Cardiac fibroblast (primary cell): ENCODE results near the gene BAIAP3.
"Not testable (repeated sequence)": the region's sequence is repeated elsewhere in the genome, so short reads cannot be mapped to it uniquely, and the experiment has no call there.

ENCODE experiments used
- DNase-seq, 2 donors: peaks; one replicate each; pipeline versions ENCODE4 v3.0.0 to v3.0.0-alpha.2; 2010; ENCODE audit warnings: low read depth in 2 of 2
- H3K4me3 ChIP-seq, 2 donors: replicated peaks in 1 of 2; 1 replicate in 1 of 2; 2 replicates in 1 of 2; pipeline ENCODE4 v1.5.1; 2011; ENCODE audit warnings: low read depth in 2 of 2, low read length in 2 of 2, mild to moderate bottlenecking in 2 of 2, moderate library complexity in 1 of 2
- TF ChIP-seq, protein P1 (sequence below): IDR thresholded peaks from one replicate; pipeline ENCODE4 v1.5.1; 2011; ENCODE audit warnings: low read depth, mild to moderate bottlenecking, low read length, inconsistent platforms

BAIAP3 gene

DNA sequence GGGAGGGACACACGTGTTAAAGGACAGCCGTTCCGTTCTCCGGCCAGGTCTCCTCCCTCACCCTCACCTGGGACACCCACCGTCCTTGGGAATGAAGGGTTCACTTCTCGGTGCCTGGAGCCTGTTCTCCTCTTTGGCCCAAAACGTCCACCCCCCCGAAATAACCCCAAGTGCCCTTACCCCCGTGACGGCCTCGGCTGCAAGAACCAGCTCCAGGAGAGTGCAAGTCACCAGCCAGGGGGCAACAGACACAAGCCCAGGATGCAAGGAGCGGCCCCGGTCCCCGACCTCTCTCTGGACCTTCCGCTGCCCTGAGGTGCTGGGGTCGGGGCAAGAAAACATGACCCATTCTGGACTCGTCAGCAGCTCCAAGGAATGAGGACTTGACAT, 44.0 kb upstream of the BAIAP3 start:
- TF ChIP-seq, protein P1, sequence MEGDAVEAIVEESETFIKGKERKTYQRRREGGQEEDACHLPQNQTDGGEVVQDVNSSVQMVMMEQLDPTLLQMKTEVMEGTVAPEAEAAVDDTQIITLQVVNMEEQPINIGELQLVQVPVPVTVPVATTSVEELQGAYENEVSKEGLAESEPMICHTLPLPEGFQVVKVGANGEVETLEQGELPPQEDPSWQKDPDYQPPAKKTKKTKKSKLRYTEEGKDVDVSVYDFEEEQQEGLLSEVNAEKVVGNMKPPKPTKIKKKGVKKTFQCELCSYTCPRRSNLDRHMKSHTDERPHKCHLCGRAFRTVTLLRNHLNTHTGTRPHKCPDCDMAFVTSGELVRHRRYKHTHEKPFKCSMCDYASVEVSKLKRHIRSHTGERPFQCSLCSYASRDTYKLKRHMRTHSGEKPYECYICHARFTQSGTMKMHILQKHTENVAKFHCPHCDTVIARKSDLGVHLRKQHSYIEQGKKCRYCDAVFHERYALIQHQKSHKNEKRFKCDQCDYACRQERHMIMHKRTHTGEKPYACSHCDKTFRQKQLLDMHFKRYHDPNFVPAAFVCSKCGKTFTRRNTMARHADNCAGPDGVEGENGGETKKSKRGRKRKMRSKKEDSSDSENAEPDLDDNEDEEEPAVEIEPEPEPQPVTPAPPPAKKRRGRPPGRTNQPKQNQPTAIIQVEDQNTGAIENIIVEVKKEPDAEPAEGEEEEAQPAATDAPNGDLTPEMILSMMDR, result no peak
- no peak for DNase-seq
- H3K4me3 ChIP-seq, result no peak overlapping the region

DNA sequence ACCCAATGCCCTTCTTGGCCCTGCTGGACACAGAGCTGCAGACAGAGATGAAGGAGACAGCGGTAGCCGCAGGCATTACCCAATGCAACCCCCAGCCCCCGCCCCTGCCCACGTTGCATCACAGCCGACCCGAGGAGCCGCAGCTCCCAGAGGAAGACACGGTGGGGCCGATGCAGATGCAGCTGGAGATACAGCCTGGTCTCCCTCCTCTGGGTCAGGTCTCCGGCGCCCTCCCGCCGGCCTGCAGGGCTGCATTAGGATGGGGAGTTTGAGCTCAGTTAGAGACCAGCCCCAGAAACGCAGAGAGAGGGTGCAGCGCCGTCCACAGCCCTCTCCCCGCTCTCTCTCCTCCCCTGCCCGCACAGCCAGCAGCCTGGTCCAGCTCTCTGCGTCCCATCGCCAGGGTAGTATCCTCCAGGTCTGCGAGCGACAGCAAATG, 43.4 kb upstream of the BAIAP3 start:
- DNase-seq, result no peak
- TF ChIP-seq, protein P1, result no peak
- H3K4me3 ChIP-seq, result no peak overlapping the region

DNA sequence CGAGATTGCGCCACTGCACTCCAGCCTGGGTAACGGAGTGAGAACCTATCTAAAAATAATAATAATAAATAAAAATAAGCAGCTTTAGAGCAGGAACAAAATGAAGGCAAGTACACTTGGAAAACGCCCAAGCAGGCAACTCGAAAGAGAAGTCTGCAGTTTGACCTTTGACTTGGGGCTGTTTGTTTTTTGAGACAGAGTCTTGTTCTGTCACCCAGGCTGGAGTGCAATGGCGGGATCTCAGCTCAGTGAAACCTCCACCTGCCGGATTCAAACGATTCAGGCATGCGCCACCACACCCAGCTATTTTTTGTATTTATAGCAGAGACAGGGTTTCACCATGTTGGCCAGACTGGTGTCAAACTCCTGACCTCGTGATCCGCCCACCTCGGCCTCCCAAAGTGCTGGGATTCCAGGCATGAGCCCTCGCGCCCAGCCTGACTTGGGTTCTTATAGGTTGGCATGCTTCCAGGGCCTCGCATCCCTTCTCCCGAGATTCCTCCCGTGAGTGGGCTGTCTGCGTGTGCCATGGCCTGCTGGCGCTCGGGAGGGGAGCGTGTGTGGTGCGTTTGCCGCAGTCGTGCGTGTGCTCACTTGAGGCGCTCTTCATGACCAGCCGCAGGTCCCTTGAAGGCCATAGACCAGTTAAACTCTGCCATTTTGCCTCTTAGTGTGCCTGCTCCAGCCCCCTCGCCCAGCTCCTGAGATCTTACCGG, 42.4 kb upstream of the BAIAP3 start:
- no peak for DNase-seq
- H3K4me3 ChIP-seq, result no peak overlapping the region
- TF ChIP-seq, protein P1, result no peak

DNA sequence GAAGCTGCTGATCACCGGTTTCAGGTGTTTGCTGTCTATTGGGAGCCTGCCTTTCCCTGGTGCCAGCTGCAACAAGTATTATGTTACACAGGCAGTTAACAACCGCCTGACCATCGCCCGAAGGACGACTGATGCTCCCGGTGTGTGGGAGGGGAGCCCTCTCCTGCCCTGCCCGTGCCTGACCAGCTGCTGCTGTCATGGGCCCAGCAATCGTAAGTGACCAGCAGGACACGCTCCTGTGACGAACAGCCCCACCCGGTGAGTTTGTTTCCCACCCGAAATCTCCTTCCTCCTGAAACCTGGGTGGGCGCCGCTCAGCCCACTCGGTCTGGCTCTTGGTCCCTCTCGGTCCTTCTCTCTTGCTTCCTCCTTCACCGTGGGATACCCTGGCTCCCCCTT, 41.9 kb upstream of the BAIAP3 start:
- TF ChIP-seq, protein P1, result no peak
- no peak for DNase-seq
- no peak overlapping the region for H3K4me3 ChIP-seq

DNA sequence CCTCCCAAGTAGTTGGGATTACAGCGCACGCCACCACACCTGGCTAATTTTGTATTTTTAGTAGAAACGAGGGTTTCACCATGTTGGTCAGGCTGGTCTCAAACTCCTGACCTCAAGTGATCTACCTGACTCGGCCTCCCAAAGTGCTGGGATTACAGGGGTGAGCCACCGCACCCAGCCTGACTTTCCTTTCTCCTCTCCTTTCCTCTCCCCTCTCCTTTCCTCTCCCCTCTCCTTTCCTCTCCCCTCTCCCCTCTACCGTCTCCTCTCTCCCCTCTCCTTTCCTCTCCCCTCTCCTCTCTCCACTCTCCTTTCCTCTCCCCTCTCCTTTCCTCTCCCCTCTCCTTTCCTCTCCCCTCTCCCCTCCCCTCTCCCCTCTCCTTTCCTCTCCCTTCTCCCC, 41.2 kb upstream of the BAIAP3 start:
- not testable (repeated sequence) for DNase-seq, H3K4me3 ChIP-seq

DNA sequence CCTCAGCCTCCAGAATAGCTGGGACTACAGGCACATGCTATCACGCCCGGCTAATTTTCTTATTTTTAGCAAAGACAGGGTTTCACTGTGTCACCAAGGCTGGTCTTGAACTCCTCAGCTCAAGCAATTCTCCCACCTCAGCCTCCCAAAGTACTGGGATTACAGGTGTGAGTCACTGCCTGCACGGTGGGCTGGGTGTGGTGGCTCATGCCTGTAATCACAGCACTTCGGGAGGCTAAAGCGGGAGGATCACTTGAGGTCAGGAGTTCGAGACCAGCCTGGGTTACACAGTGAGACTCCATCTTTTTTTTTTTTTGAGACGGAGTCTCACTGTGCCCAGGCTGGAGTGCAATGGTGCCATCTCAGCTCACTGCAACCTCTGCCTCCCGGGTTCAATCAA, 40.6 kb upstream of the BAIAP3 start:
- not testable (repeated sequence) for DNase-seq, H3K4me3 ChIP-seq

DNA sequence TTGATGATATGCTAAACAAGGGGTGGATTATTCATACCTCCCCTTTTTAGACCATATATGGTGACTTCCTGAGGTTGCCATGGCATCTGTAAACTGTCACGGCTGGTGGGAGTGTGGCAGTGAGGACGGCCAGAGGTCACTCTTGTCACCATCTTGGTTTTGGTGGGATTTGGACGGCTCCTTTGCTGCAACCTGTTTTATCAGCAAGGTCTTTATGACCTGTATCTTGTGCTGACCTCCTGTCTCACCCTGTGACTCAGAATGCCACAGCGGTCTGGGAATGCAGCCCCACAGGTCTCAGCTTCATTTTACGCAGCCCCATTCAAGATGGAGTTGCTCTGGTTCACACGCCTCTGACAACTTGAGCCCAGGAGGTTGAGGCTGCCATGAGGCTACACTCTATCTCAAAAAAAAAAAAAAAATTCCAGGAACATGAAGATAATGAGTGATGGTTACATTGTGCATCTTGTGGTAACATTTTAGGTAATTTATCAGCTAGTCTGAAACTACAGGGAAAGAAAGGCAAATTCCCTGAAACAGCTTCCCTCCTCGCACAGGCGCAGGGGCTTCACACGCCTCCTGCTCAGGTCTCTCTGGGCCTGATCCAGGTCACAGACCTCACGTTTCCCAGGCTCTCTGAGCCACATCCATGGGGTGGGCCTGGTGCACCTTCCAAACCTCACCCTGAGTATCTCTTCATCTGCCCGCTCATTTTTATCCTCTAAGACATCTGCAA, 39.4 kb upstream of the BAIAP3 start:
- no peak for DNase-seq
- no peak overlapping the region for H3K4me3 ChIP-seq
- TF ChIP-seq, protein P1, result no peak
